BJ (cell line): ENCODE results near the gene TBC1D25. TPM values are rescaled to one million over a fixed set of nuclear protein-coding genes. Genes with fewer than 3 reads are reported as not detected.
"Not testable (repeated sequence)": the region's sequence is repeated elsewhere in the genome, so short reads cannot be mapped to it uniquely, and the experiment has no call there.

Experiments
- CTCF ChIA-PET: fragments of 350-600 bp; formaldehyde crosslinking; extraction: SDS; loops from one replicate; lab custom pipeline; 2021; ENCODE audit warnings: antibody characterized with exemption, inconsistent platforms; lab: Yijun Ruan, JAX
- POLR2A ChIA-PET: fragments of 300-600 bp; sonication (Branson Sonifier 250); formaldehyde crosslinking; extraction: SDS; loops from one replicate; lab custom pipeline; 2021; ENCODE audit warnings: antibody characterized with exemption; lab: Charles Lee
- DNase-seq: peaks from one replicate; pipeline ENCODE4 v3.0.0-alpha.2; 2011; ENCODE audit warnings: low read depth
- H3K27me3 ChIP-seq: 2 replicates; pipeline ENCODE4 v1.6.0; 2011; ENCODE audit warnings: low read length; ENCODE audit not compliant: control insufficient read depth, insufficient read depth
- H3K36me3 ChIP-seq: 2 replicates; pipeline ENCODE4 v1.5.1; 2011; ENCODE audit warnings: low read length; ENCODE audit not compliant: control insufficient read depth, insufficient read depth
- H3K4me3 ChIP-seq: 2 replicates; pipeline ENCODE4 v1.5.1; 2011; ENCODE audit warnings: low read depth, mild to moderate bottlenecking, control low read depth, low read length
- polyA plus RNA-seq: library from polyadenylated mRNA; depleted of rRNA; stranded (reverse); fragments of >200 nt; gene quantifications from 2 replicates; pipeline ENCODE4 v1.2.3, GENCODE V29; 2011
- TF ChIP-seq, protein P1 (sequence below): IDR thresholded peaks from 2 replicates; pipeline ENCODE4 v1.5.1; 2011; ENCODE audit warnings: low read depth, mild to moderate bottlenecking, control low read depth, inconsistent platforms, low read length, moderate library complexity; ENCODE audit not compliant: insufficient read depth

The TBC1D25 gene
- polyA plus RNA-seq, 1 experiment, result 17.8 TPM

GRCh38 chrX:48520976-48521352 lies 18.6 kb upstream of the TBC1D25 start:
- POLR2A ChIA-PET, result no interaction called here
- Histone ChIP-seq H3K4me3 (no peak overlapping the region), H3K36me3 (no peaks in the 10 kb centered on the region), H3K27me3 (no peaks in the 10 kb centered on the region)
- no peak for DNase-seq
- TF ChIP-seq, protein P1, sequence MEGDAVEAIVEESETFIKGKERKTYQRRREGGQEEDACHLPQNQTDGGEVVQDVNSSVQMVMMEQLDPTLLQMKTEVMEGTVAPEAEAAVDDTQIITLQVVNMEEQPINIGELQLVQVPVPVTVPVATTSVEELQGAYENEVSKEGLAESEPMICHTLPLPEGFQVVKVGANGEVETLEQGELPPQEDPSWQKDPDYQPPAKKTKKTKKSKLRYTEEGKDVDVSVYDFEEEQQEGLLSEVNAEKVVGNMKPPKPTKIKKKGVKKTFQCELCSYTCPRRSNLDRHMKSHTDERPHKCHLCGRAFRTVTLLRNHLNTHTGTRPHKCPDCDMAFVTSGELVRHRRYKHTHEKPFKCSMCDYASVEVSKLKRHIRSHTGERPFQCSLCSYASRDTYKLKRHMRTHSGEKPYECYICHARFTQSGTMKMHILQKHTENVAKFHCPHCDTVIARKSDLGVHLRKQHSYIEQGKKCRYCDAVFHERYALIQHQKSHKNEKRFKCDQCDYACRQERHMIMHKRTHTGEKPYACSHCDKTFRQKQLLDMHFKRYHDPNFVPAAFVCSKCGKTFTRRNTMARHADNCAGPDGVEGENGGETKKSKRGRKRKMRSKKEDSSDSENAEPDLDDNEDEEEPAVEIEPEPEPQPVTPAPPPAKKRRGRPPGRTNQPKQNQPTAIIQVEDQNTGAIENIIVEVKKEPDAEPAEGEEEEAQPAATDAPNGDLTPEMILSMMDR, result no peak
- CTCF ChIA-PET, result no interaction called here

GRCh38 chrX:48521353-48522243 lies 17.9 kb upstream of the TBC1D25 start, which contains the start of gene EBP:
Gene EBP, plus strand, starts transcription at chrX:48521808. Its CDS starts 1,964 bp downstream, at chrX:48523772.
- TF ChIP-seq, protein P1, result no peak
- Histone ChIP-seq H3K27me3 (no peaks in the 10 kb centered on the region), H3K36me3 (no peaks in the 10 kb centered on the region), H3K4me3 (peak within 1 kb of the TSS; percentile 62)
- CTCF ChIA-PET, result no interaction called here
- DNase-seq, result no peak
- POLR2A ChIA-PET, result no interaction called here

DNA sequence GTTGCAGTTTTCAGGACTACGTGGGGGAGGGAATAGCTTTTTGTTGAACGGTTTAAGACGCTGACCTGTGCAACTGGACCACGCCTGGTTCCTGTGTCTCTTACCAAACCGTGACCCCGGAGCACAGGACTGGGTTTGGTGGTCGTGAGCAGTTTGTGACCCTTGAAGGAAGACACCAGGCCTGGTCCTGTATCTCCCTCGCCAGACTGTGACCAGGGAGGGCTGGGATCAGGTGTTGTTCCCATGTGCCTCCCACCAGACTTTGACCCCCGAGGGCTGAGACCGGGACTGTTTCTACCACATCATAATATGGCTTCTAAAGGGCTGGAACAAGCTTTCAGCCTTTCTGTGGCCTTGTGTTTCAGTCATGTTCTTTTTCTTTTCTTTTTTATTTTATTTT lies 17.2 kb upstream of the TBC1D25 start:
- ChIA-PET CTCF (no interaction called here), POLR2A (no interaction called here)
- H3K27me3 ChIP-seq, result no peaks in the 10 kb centered on the region
- H3K4me3 ChIP-seq, result peak overlapping the region; percentile 62
- DNase-seq, result no peak
- H3K36me3 ChIP-seq, result no peaks in the 10 kb centered on the region
- TF ChIP-seq, protein P1, result no peak

- DNase-seq, result no peak
- Histone ChIP-seq H3K4me3 (no peak overlapping the region), H3K27me3 (no peaks in the 10 kb centered on the region), H3K36me3 (peaks cover 1% of the 10 kb centered on the region; the same call in 1 of the 2 replicates)
- ChIA-PET CTCF (no interaction called here), POLR2A (no interaction called here)
- TF ChIP-seq, protein P1, result no peak
Measured at GRCh38 chrX:48523682-48524081, 15.8 kb upstream of the TBC1D25 start.

GRCh38 chrX:48525853-48526252 lies 13.7 kb upstream of the TBC1D25 start:
- H3K4me3 ChIP-seq, H3K27me3 ChIP-seq, DNase-seq, CTCF ChIA-PET, H3K36me3 ChIP-seq: not testable (repeated sequence)
- POLR2A ChIA-PET, result interaction anchor here (0.7 kb wide), 1 partner anchor 33 kb away, joined by 3 read pairs; no protein-coding TSS in a partner anchor
